Nephron (organoid): ENCODE data around the gene OR14K1.
"Not testable (repeated sequence)": the region's sequence is repeated elsewhere in the genome, so short reads cannot be mapped to it uniquely, and the experiment has no call there.

ENCODE experiments used
- H3K27ac Mint-ChIP-seq, 3 experiments: 2 replicates each; pipeline ENCODE4 v1.8.0; 2020; ENCODE audit warnings: mixed read lengths in 3 of 3, mild to moderate bottlenecking in 2 of 3, moderate library complexity in 1 of 3
- H3K27me3 Mint-ChIP-seq: 2 replicates; pipeline ENCODE4 v1.8.0; 2021; ENCODE audit warnings: low read depth, mild to moderate bottlenecking, moderate library complexity, mixed read lengths
- H3K36me3 Mint-ChIP-seq: 2 replicates; pipeline ENCODE4 v1.8.0; 2020; ENCODE audit warnings: low read depth, mixed read lengths
- H3K4me1 Mint-ChIP-seq: 2 replicates; pipeline ENCODE4 v1.8.0; 2020; ENCODE audit warnings: mixed read lengths
- H3K4me3 Mint-ChIP-seq, 3 experiments: 2 replicates each; pipeline ENCODE4 v1.8.0; 2020; ENCODE audit warnings: mild to moderate bottlenecking in 3 of 3, mixed read lengths in 3 of 3, moderate library complexity in 2 of 3
- H3K9me3 Mint-ChIP-seq: 2 replicates; pipeline ENCODE4 v1.8.0; 2020; ENCODE audit warnings: mixed read lengths
- TF ChIP-seq, protein P1 (sequence below), 3 experiments: fragments of 200-600 bp; sonication (generic); IDR thresholded peaks; one replicate each; pipeline ENCODE4 v1.5.0; 2021; ENCODE audit warnings: antibody characterized with exemption in 3 of 3; ENCODE audit not compliant: unreplicated experiment in 3 of 3

Gene OR14K1

GRCh38 chr1:247738315-247738714 lies at the start of gene OR14K1:
Gene OR14K1 (plus strand): TSS chr1:247738615. CDS start chr1:247738615, 0 bp downstream.
- no peak within 1 kb of the TSS for H3K4me3 Mint-ChIP-seq
- TF ChIP-seq, protein P1, sequence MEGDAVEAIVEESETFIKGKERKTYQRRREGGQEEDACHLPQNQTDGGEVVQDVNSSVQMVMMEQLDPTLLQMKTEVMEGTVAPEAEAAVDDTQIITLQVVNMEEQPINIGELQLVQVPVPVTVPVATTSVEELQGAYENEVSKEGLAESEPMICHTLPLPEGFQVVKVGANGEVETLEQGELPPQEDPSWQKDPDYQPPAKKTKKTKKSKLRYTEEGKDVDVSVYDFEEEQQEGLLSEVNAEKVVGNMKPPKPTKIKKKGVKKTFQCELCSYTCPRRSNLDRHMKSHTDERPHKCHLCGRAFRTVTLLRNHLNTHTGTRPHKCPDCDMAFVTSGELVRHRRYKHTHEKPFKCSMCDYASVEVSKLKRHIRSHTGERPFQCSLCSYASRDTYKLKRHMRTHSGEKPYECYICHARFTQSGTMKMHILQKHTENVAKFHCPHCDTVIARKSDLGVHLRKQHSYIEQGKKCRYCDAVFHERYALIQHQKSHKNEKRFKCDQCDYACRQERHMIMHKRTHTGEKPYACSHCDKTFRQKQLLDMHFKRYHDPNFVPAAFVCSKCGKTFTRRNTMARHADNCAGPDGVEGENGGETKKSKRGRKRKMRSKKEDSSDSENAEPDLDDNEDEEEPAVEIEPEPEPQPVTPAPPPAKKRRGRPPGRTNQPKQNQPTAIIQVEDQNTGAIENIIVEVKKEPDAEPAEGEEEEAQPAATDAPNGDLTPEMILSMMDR (IDR thresholded peaks at IDR 0.05; ENCODE audit: unreplicated experiment in 3 of 3): no peak
- no peaks in the 10 kb centered on the region for H3K4me1 Mint-ChIP-seq
- H3K27ac Mint-ChIP-seq: no peak within 1 kb of the TSS
- no peaks in the 10 kb centered on the region for H3K27me3 Mint-ChIP-seq
- H3K36me3 Mint-ChIP-seq: no peaks in the 10 kb centered on the region
- peaks cover 9% of the 10 kb centered on the region for H3K9me3 Mint-ChIP-seq

- Mint-ChIP-seq H3K36me3 (no peaks in the 10 kb centered on the region), H3K4me3 (no peak overlapping the region), H3K27me3 (no peaks in the 10 kb centered on the region), H3K27ac (no peak overlapping the region), H3K9me3 (peaks cover 21% of the 10 kb centered on the region), H3K4me1 (no peaks in the 10 kb centered on the region)
- TF ChIP-seq, protein P1 (IDR thresholded peaks at IDR 0.05; ENCODE audit: unreplicated experiment in 3 of 3): no peak
Measured at GRCh38 chr1:247701338-247701737, 37.1 kb upstream of the OR14K1 start.

DNA sequence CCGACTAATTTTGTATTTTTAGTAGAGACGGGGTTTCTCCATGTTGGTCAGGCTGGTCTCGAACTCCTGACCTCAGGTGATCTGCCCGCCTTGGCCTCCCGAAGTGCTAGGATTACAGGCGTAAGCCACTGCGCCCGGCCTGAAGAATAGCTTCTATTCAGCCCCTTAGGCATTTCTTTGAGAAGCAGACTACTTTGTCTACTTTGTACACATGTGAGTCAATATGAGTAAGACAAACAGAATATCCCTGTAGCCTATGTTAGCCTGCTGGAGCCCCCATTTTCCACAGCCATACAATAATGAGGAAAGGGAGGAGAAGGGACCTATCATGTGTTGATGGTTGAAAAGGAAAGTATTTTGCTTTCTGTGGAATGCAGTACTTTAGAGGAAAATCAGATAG lies 27.7 kb upstream of the OR14K1 start:
- not testable (repeated sequence) for H3K36me3 Mint-ChIP-seq, H3K27ac Mint-ChIP-seq, H3K27me3 Mint-ChIP-seq, H3K4me1 Mint-ChIP-seq, H3K4me3 Mint-ChIP-seq
- H3K9me3 Mint-ChIP-seq: peaks cover 15% of the 10 kb centered on the region

DNA sequence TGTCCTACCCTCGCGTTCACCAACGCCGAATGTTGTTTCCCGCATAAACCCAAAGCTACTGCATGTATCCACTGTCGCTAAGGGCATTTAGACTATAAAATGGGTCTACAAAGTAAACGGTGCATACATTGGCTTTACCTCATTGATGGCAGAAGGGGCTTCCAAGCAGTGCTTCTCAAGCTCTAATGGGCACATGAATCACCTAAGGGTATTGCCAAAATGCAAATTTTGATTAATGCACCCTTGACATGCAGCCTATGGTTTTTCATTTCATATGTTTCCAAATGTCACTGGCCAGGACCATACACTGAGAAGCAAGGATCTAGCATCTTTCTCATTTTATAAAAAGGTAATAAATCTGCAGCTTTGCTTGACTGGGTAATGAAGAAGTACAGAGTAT lies 24.7 kb upstream of the OR14K1 start:
- Mint-ChIP-seq H3K4me1 (no peaks in the 10 kb centered on the region), H3K4me3 (no peak overlapping the region), H3K27ac (no peak overlapping the region), H3K36me3 (no peaks in the 10 kb centered on the region), H3K9me3 (peaks cover 12% of the 10 kb centered on the region), H3K27me3 (no peaks in the 10 kb centered on the region)
- TF ChIP-seq, protein P1 (IDR thresholded peaks at IDR 0.05; ENCODE audit: unreplicated experiment in 3 of 3): no peak

- Mint-ChIP-seq H3K27ac (no peak within 1 kb of the TSS), H3K36me3 (no peaks in the 10 kb centered on the region), H3K4me1 (no peaks in the 10 kb centered on the region), H3K27me3 (no peaks in the 10 kb centered on the region), H3K9me3 (peaks cover 13% of the 10 kb centered on the region), H3K4me3 (no peak within 1 kb of the TSS)
- TF ChIP-seq, protein P1 (IDR thresholded peaks at IDR 0.05; ENCODE audit: unreplicated experiment in 3 of 3): no peak
Measured at GRCh38 chr1:247716546-247716945, 21.9 kb upstream of the OR14K1 start, which contains the start of gene OR6F1. Gene OR6F1 (minus strand): TSS chr1:247716646. CDS start chr1:247712755, 3,891 bp downstream.

DNA sequence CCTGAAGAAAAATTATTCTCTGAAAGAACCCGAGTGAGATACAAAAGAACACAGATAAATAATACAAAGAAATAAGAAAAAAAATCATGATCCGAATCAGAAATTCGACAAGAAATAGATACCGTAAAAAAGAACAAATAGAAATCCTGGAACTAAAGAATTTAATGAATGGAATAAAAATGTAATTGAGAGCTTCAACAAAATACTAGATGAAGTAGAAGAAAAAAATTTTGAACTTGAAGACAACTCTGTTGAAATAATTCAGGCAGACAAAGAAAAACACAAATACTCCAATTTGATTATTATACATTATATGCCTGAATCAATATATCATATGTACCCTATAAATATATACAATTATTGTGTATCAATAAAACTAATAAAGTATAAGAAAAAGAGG lies 17.2 kb upstream of the OR14K1 start:
- H3K4me3 Mint-ChIP-seq: no peak overlapping the region
- no peak overlapping the region for H3K27ac Mint-ChIP-seq
- TF ChIP-seq, protein P1 (IDR thresholded peaks at IDR 0.05; ENCODE audit: unreplicated experiment in 3 of 3): no peak
- H3K36me3 Mint-ChIP-seq: no peaks in the 10 kb centered on the region
- H3K4me1 Mint-ChIP-seq: no peaks in the 10 kb centered on the region
- H3K9me3 Mint-ChIP-seq: peaks cover 25% of the 10 kb centered on the region
- no peaks in the 10 kb centered on the region for H3K27me3 Mint-ChIP-seq
